ENCODE measurements around the gene CDH13.

DNA sequence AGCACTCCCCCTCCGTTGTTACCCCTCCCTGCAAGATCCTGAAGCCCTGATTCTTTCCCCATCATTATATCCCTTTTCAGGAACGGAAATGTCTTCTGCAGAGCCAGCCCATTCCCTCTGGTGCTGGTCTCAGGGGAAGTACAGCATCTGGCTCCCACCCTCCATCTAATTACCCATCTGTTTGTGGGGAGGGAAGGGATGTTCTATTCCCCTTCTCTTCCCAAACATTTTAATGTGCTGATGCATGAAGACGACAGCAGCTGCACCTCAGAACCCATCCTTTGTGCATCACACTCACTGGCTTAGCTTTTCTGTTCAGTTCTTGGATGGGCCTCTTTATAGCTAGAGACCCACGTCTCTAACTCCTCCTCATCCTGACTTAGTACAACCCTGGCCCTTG, 367.2 kb downstream of the CDH13 start:
- TF ChIP-seq, protein P1, sequence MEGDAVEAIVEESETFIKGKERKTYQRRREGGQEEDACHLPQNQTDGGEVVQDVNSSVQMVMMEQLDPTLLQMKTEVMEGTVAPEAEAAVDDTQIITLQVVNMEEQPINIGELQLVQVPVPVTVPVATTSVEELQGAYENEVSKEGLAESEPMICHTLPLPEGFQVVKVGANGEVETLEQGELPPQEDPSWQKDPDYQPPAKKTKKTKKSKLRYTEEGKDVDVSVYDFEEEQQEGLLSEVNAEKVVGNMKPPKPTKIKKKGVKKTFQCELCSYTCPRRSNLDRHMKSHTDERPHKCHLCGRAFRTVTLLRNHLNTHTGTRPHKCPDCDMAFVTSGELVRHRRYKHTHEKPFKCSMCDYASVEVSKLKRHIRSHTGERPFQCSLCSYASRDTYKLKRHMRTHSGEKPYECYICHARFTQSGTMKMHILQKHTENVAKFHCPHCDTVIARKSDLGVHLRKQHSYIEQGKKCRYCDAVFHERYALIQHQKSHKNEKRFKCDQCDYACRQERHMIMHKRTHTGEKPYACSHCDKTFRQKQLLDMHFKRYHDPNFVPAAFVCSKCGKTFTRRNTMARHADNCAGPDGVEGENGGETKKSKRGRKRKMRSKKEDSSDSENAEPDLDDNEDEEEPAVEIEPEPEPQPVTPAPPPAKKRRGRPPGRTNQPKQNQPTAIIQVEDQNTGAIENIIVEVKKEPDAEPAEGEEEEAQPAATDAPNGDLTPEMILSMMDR (IDR thresholded peaks at IDR 0.05): no peak
- no peak for TF ChIP-seq POLR2A (IDR thresholded peaks at IDR 0.05)
